B cell (primary cell): Measurements from ENCODE around the gene ACP3. TPM values are rescaled to one million over a fixed set of nuclear protein-coding genes. Genes with fewer than 3 reads are reported as not detected.

Experiments
- ATAC-seq: fragments of 200-7000 bp; cut with Tn5 transposase; one replicate; pipeline ENCODE4 v1.10.0; 2021; ENCODE audit warnings: low read depth, mild to moderate bottlenecking, moderate number of reproducible peaks, moderate library complexity
- CTCF ChIA-PET: fragments of 350-600 bp; sonication (Branson Sonifier 250); formaldehyde crosslinking; loops from one replicate; lab custom pipeline; 2021; ENCODE audit warnings: antibody characterized with exemption, inconsistent platforms; lab: Charles Lee
- POLR2A ChIA-PET: fragments of 350-600 bp; sonication (Branson Sonifier 250); formaldehyde crosslinking; loops from one replicate; lab custom pipeline; 2021; ENCODE audit warnings: antibody characterized with exemption; lab: Charles Lee
- DNase-seq: peaks from one replicate; pipeline ENCODE4 v3.0.0; 2013
- H2AFZ ChIP-seq: 2 replicates; pipeline ENCODE4 v1.6.1; 2012; ENCODE audit warnings: mild to moderate bottlenecking, low read depth, low read length; ENCODE audit not compliant: insufficient read depth, poor library complexity, severe bottlenecking
- H3K27ac ChIP-seq, 2 donors: 1 replicate in 1 of 2; 2 replicates in 1 of 2; pipeline ENCODE4 v1.5.1; 2012 to 2013; ENCODE audit warnings: low read length in 2 of 2, mild to moderate bottlenecking in 2 of 2, moderate library complexity in 1 of 2
- H3K27me3 ChIP-seq, 4 experiments: fragments of 200-600 bp in 1 of 4; sonication (generic) in 1 of 4; replicated peaks in 1 of 4; 1 replicate in 2 of 4; 2 replicates in 2 of 4; pipeline versions ENCODE4 v1.6.1 to v1.7.0; 2013 to 2016; ENCODE audit warnings: low read length in 3 of 4, mild to moderate bottlenecking in 2 of 4, mixed read lengths in 1 of 4, moderate library complexity in 1 of 4; ENCODE audit not compliant: insufficient read depth in 4 of 4, control insufficient read depth in 3 of 4; ENCODE audit errors: control extremely low read depth in 1 of 4
- H3K36me3 ChIP-seq, 2 experiments: replicated peaks in 1 of 2; 1 replicate in 1 of 2; 2 replicates in 1 of 2; pipeline versions ENCODE4 v1.6.1 to v1.7.1; 2013; ENCODE audit warnings: low read length in 1 of 2; ENCODE audit not compliant: insufficient read depth in 2 of 2, control insufficient read depth in 1 of 2; ENCODE audit errors: control extremely low read depth in 1 of 2, extremely low read depth in 1 of 2
- H3K4me1 ChIP-seq, 2 donors: fragments of 200-600 bp in 1 of 2; sonication (generic) in 1 of 2; 1 replicate in 1 of 2; 2 replicates in 1 of 2; pipeline versions ENCODE4 v1.5.1 to v1.6.1; 2013 to 2017; ENCODE audit warnings: low read length in 2 of 2; ENCODE audit not compliant: control insufficient read depth in 2 of 2, insufficient read depth in 2 of 2
- H3K4me2 ChIP-seq: replicated peaks from 2 replicates; pipeline ENCODE3; 2012; ENCODE audit warnings: mild to moderate bottlenecking, low read depth, low read length; ENCODE audit not compliant: poor library complexity, severe bottlenecking
- H3K4me3 ChIP-seq, 5 experiments: fragments of 200-600 bp in 1 of 5; sonication (generic) in 1 of 5; 1 replicate in 3 of 5; 2 replicates in 2 of 5; pipeline versions ENCODE4 v1.5.1 to v1.7.0; 2011 to 2016; ENCODE audit warnings: low read length in 4 of 5, mild to moderate bottlenecking in 4 of 5, low read depth in 2 of 5, control low read depth in 1 of 5, moderate library complexity in 1 of 5; ENCODE audit not compliant: insufficient read depth in 1 of 5; ENCODE audit errors: control extremely low read depth in 1 of 5, extremely low read depth in 1 of 5
- H3K79me2 ChIP-seq: fragments of 200-600 bp; sonication (generic); one replicate; pipeline ENCODE4 v1.6.0; 2016; ENCODE audit warnings: low read length; ENCODE audit not compliant: control insufficient read depth, insufficient read depth
- H3K9ac ChIP-seq: fragments of 200-600 bp; sonication (generic); 2 replicates; pipeline ENCODE4 v1.6.1; 2017; ENCODE audit warnings: mild to moderate bottlenecking, low read length, moderate library complexity
- H3K9me3 ChIP-seq, 3 donors: one replicate each; pipeline versions ENCODE4 v1.6.1 to v1.7.1; 2013; ENCODE audit warnings: low read length in 2 of 3; ENCODE audit not compliant: control insufficient read depth in 2 of 3, insufficient read depth in 1 of 3; ENCODE audit errors: control extremely low read depth in 1 of 3
- H4K20me1 ChIP-seq: 2 replicates; pipeline ENCODE4 v1.6.0; 2012; ENCODE audit warnings: mild to moderate bottlenecking, low read length; ENCODE audit not compliant: insufficient read depth, control insufficient read depth, poor library complexity, severe bottlenecking
- H3K27ac Mint-ChIP-seq: one replicate; pipeline ENCODE4 v1.8.0; 2021; ENCODE audit warnings: mixed read lengths
- H3K27me3 Mint-ChIP-seq: one replicate; pipeline ENCODE4 v1.8.0; 2021; ENCODE audit warnings: mixed read lengths
- H3K4me1 Mint-ChIP-seq: one replicate; pipeline ENCODE4 v1.8.0; 2021; ENCODE audit warnings: mixed read lengths
- H3K4me3 Mint-ChIP-seq: one replicate; pipeline ENCODE4 v1.8.0; 2021; ENCODE audit warnings: mixed read lengths
- H3K9me3 Mint-ChIP-seq: one replicate; pipeline ENCODE4 v1.8.0; 2022; ENCODE audit warnings: mixed read lengths; ENCODE audit not compliant: insufficient read depth
- EZH2 ChIP-seq: IDR thresholded peaks from 2 replicates; pipeline ENCODE4 v1.6.1; 2012; ENCODE audit warnings: borderline replicate concordance, low read depth, mild to moderate bottlenecking, moderate library complexity, low read length; ENCODE audit not compliant: insufficient read depth, poor library complexity, severe bottlenecking
- WGBS: methylation state at CpG from one replicate; pipeline ENCODE4 v1.1.5; 2013; ENCODE audit warnings: missing lambda C conversion rate; ENCODE audit not compliant: insufficient coverage; 5-methylcytosine and 5-hydroxymethylcytosine counted together
- intact Hi-C: fragments of 100-400 bp; cut with micrococcal nuclease; formaldehyde crosslinking; loops from one replicate; pipeline ENCODE4 v1.10.0; 2022
- polyA plus RNA-seq: library from polyadenylated mRNA; depleted of rRNA; stranded (reverse); fragments of >200 nt; gene quantifications from 2 replicates; pipeline ENCODE4 v1.2.3, GENCODE V29; 2012
- total RNA-seq, 2 donors: library from RNA; stranded (reverse); fragments of 120-200 nt in 1 of 2; gene quantifications; 1 replicate in 1 of 2; 2 replicates in 1 of 2; pipeline versions ENCODE4 v1.2.3 to v1.2.4, GENCODE V29; 2013 to 2022
- TF ChIP-seq, protein P1 (sequence below): fragments of 200-600 bp; IDR thresholded peaks from one replicate; pipeline ENCODE4 v1.8.0; 2022; ENCODE audit warnings: antibody characterized with exemption, mild to moderate bottlenecking

Gene ACP3
- total and polyA plus RNA-seq, 2 donors (not counting 1 experiment from before 2014, with no cell fraction given): 0.36 to 0.64 TPM

DNA sequence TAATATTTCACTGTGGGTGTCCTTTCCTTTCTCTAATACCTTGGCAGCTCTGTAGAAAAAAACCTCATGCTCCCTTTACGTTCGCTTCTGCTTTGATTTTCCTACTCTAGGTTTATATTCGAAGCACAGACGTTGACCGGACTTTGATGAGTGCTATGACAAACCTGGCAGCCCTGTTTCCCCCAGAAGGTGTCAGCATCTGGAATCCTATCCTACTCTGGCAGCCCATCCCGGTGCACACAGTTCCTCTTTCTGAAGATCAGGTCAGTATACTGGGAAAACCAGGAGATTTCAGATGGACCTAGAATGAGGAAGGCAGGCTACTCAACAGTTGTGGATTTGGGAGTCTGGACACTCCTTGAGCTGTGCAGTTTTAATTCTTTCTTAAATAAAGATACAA lies 14.9 kb downstream of the ACP3 start:
- no peaks in the 10 kb centered on the region for H3K27me3 ChIP-seq
- no peak overlapping the region for H2AFZ ChIP-seq
- no peaks in the 10 kb centered on the region for H3K9me3 ChIP-seq
- Mint-ChIP-seq H3K4me1 (no peaks in the 10 kb centered on the region), H3K27ac (no peak overlapping the region), H3K4me3 (no peak overlapping the region), H3K27me3 (peaks cover 5% of the 10 kb centered on the region), H3K9me3 (no peaks in the 10 kb centered on the region)
- H3K36me3 ChIP-seq: no peaks in the 10 kb centered on the region
- no peak overlapping the region for H3K9ac ChIP-seq
- no peak overlapping the region for H3K27ac ChIP-seq
- H3K4me1 ChIP-seq: no peaks in the 10 kb centered on the region
- 95% methylated on average over 6 of the region's 6 CpGs for WGBS
- no peaks in the 10 kb centered on the region for H3K79me2 ChIP-seq
- no peak for DNase-seq
- CTCF ChIA-PET: no interaction called here
- intact Hi-C loops: no loop called here
- no peaks in the 10 kb centered on the region for H4K20me1 ChIP-seq
- ATAC-seq: no peak
- no peak overlapping the region for H3K4me2 ChIP-seq
- POLR2A ChIA-PET: no interaction called here
- no peak overlapping the region for H3K4me3 ChIP-seq
- TF ChIP-seq EZH2: no peak
- TF ChIP-seq, protein P1, sequence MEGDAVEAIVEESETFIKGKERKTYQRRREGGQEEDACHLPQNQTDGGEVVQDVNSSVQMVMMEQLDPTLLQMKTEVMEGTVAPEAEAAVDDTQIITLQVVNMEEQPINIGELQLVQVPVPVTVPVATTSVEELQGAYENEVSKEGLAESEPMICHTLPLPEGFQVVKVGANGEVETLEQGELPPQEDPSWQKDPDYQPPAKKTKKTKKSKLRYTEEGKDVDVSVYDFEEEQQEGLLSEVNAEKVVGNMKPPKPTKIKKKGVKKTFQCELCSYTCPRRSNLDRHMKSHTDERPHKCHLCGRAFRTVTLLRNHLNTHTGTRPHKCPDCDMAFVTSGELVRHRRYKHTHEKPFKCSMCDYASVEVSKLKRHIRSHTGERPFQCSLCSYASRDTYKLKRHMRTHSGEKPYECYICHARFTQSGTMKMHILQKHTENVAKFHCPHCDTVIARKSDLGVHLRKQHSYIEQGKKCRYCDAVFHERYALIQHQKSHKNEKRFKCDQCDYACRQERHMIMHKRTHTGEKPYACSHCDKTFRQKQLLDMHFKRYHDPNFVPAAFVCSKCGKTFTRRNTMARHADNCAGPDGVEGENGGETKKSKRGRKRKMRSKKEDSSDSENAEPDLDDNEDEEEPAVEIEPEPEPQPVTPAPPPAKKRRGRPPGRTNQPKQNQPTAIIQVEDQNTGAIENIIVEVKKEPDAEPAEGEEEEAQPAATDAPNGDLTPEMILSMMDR: no peak

DNA sequence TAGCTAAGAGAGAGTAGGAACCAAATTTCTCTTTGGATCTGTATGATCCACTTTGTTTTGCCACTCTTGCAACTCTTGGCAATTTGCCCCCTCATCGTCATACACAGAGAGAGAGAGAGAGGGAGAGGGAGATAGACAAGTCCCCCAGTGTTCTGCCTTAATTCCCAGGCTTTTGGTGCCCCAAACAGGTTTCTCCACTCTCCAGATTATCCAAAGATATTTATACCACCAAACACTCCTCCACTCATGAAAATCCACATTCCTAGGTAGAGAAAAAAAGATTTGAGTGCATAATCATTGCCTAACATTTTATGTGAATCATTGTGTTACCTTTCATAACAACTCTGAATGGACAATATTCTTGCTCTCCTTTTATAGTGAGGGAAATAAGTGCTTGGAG lies 15.3 kb downstream of the ACP3 start:
- no CpG with 5 or more reads among the region's 1 CpG for WGBS
- POLR2A ChIA-PET: no interaction called here
- Mint-ChIP-seq H3K27ac (no peak overlapping the region), H3K4me3 (no peak overlapping the region), H3K27me3 (peaks cover 5% of the 10 kb centered on the region), H3K9me3 (no peaks in the 10 kb centered on the region), H3K4me1 (no peaks in the 10 kb centered on the region)
- CTCF ChIA-PET: no interaction called here
- Histone ChIP-seq H3K27ac (no peak overlapping the region), H3K4me3 (no peak overlapping the region), H3K79me2 (no peaks in the 10 kb centered on the region), H3K9me3 (no peaks in the 10 kb centered on the region), H3K9ac (no peak overlapping the region), H2AFZ (no peak overlapping the region), H3K4me1 (no peaks in the 10 kb centered on the region), H3K36me3 (no peaks in the 10 kb centered on the region), H3K27me3 (no peaks in the 10 kb centered on the region), H3K4me2 (no peak overlapping the region), H4K20me1 (no peaks in the 10 kb centered on the region)
- no peak for ATAC-seq
- intact Hi-C loops: no loop called here
- TF ChIP-seq, protein P1: no peak
- TF ChIP-seq EZH2: no peak
- no peak for DNase-seq
